Measurements from ENCODE around the gene IQSEC2.

DNA sequence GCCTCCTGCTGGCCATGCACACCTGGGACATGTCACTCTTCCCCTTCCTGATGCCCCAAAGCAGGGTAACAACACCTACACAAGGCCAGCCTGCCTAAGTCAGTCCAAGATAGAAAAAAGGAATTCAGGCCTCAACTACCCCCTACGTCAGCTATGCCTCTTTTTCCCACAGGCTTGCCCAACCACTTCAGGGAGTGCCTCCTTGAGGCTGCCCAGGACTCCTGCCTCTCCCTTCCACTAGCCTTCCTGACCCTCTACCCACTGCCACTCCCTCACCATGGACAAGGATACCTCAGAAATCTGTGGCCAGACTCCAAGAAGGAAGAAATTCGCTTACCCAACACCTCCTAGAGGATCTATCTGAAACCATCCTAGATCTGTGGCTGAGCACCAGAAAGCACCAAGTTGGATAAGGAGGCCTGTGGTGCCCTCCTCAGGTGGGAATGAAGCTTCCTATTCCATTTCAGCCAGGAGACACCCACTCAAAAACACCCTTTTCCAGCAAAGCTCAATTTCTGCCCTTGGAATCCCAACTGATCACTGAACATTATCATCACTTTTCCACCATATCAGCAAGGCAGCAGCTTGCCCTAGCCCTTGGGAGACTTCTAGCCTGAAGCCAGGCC is 58.2 kb downstream of the IQSEC2 start:
- TF ChIP-seq POLR2AphosphoS5 (IDR thresholded peaks at IDR 0.05; ENCODE audit: borderline replicate concordance, low read depth, low read length), result no peak
- no peak for TF ChIP-seq EZH2 (IDR thresholded peaks at IDR 0.05)
- TF ChIP-seq FOXP2 (optimal IDR thresholded peaks at IDR 0.05; ENCODE audit: control extremely low read depth, extremely low read length, insufficient read depth), result no peak
